ENCODE data around the gene TMEM170B. TPM values are rescaled to one million over a fixed set of nuclear protein-coding genes. Genes with fewer than 3 reads are reported as not detected.

The TMEM170B gene
- total and polyA plus RNA-seq, 2 of the 8 experiments (the other 6 are each of a cell fraction or from before 2014, with no cell fraction given): 0.80 to 4.3 TPM

GRCh38 chr6:11615214-11615602 lies 77.7 kb downstream of the TMEM170B start:
- Histone ChIP-seq H3K56ac (replicated peaks; ENCODE audit: insufficient read length, low read depth, low read length) (no peak overlapping the region), H4K20me1 (replicated peaks in 1 of 2; ENCODE audit: control insufficient read depth in 1 of 2, insufficient read depth in 2 of 2, low read length in 2 of 2) (no peaks in the 10 kb centered on the region), H2AFZ (ENCODE audit: low read length) (no peak overlapping the region), H4K91ac (replicated peaks; ENCODE audit: insufficient read length, low read length) (no peak overlapping the region), H3K79me2 (ENCODE audit: control insufficient read depth in 1 of 2, insufficient read depth in 2 of 2, low read length in 2 of 2) (no peaks in the 10 kb centered on the region), H2BK12ac (ENCODE audit: low read depth, low read length) (no peak overlapping the region), H3K36me3 (ENCODE audit: control insufficient read depth in 2 of 4, insufficient read depth in 4 of 4, low read length in 3 of 4) (no peaks in the 10 kb centered on the region), H2BK20ac (ENCODE audit: low read length) (no peak overlapping the region), H2BK15ac (ENCODE audit: low read length) (no peak overlapping the region), H3K14ac (ENCODE audit: insufficient read length) (no peak overlapping the region), H3K79me1 (ENCODE audit: low read depth, low read length) (no peaks in the 10 kb centered on the region), H3K4me3 (ENCODE audit: extremely low read depth in 1 of 4, insufficient read depth in 2 of 4, low read depth in 3 of 4, low read length in 4 of 4) (no peak overlapping the region), H2AK5ac (ENCODE audit: low read depth, low read length) (no peak overlapping the region), H3K18ac (ENCODE audit: extremely low read depth, low read length) (no peak overlapping the region), H3K27me3 (replicated peaks in 1 of 4; ENCODE audit: control insufficient read depth in 3 of 4, extremely low read depth in 1 of 4, insufficient read depth in 3 of 4, low read length in 3 of 4) (no peaks in the 10 kb centered on the region), H3K9me3 (ENCODE audit: insufficient read depth in 2 of 2, low read depth in 1 of 2, low read length in 1 of 2) (no peaks in the 10 kb centered on the region), H3K27ac (ENCODE audit: low read depth, low read length) (no peak overlapping the region), H3K4me1 (replicated peaks in 1 of 4; ENCODE audit: control insufficient read depth in 3 of 4, insufficient read depth in 4 of 4, low read length in 3 of 4) (no peaks in the 10 kb centered on the region), H4K8ac (ENCODE audit: extremely low read depth, insufficient read depth, low read length) (no peak overlapping the region), H3K23me2 (ENCODE audit: low read depth, low read length) (no peaks in the 10 kb centered on the region), H3K4me2 (ENCODE audit: insufficient read depth in 1 of 2, low read depth in 2 of 2, low read length in 2 of 2) (no peak overlapping the region), H3K4ac (replicated peaks; ENCODE audit: insufficient read length, low read depth, low read length) (no peak overlapping the region), H2BK5ac (ENCODE audit: low read depth, low read length) (no peak overlapping the region), H2BK120ac (replicated peaks; ENCODE audit: low read depth, low read length) (no peak overlapping the region), H3K9ac (replicated peaks in 1 of 4; ENCODE audit: extremely low read depth in 1 of 4, low read depth in 3 of 4, low read length in 3 of 4) (no peak overlapping the region), H4K5ac (ENCODE audit: insufficient read length, low read depth, low read length) (no peak overlapping the region), H3K23ac (ENCODE audit: insufficient read length) (no peak overlapping the region)
- WGBS, 2 experiments (ENCODE audit: extremely low coverage in 1 of 2, insufficient coverage in 1 of 2, insufficient read length in 1 of 2, insufficient replicate concordance in 2 of 2, low coverage in 1 of 2, low lambda C conversion rate in 2 of 2, missing lambda C conversion rate in 1 of 2): 86% methylated on average over 5 of the region's 5 CpGs; no CpG with 5 or more reads in 1 of the 2 experiments
- DNase-seq (ENCODE audit: low read depth in 1 of 2, low spot score in 2 of 2): no peak
- CTCF ChIA-PET (ENCODE audit: partially characterized antibody): interaction anchor here (1.0 to 1.7 kb wide), 6 partner anchors 9 to 53 kb away, joined by 3 to 7 read pairs (median 4); no protein-coding TSS in a partner anchor
- FAIRE-seq: no peak
- no peak for TF ChIP-seq RFX5 (IDR thresholded peaks at IDR 0.05; ENCODE audit: borderline replicate concordance, low read depth, low read length)
- no peak for TF ChIP-seq CTBP2 (IDR thresholded peaks at IDR 0.05; ENCODE audit: borderline replicate concordance, insufficient read depth, insufficient read length, low read length)
- TF ChIP-seq BCL11A (IDR thresholded peaks at IDR 0.05; ENCODE audit: low read depth in 2 of 2, low read length in 2 of 2): no peak
- no peak for TF ChIP-seq SUZ12 (IDR thresholded peaks at IDR 0.05; ENCODE audit: low read length)
- TF ChIP-seq JUND (IDR thresholded peaks at IDR 0.05; ENCODE audit: low read length): no peak
- TF ChIP-seq CHD2 (IDR thresholded peaks at IDR 0.05; ENCODE audit: low read length): no peak
- no peak for TF ChIP-seq EGR1 (IDR thresholded peaks at IDR 0.05; ENCODE audit: borderline replicate concordance, low read depth, low read length)
- TF ChIP-seq RXRA (IDR thresholded peaks at IDR 0.05; ENCODE audit: insufficient read depth, low read depth, low read length): no peak
- TF ChIP-seq EZH2 (IDR thresholded peaks at IDR 0.05; ENCODE audit: low read depth, low read length, severe bottlenecking): no peak
- no peak for TF ChIP-seq KDM4A (IDR thresholded peaks at IDR 0.05; ENCODE audit: low read depth, low read length, severe bottlenecking)
- TF ChIP-seq POLR2A (IDR thresholded peaks at IDR 0.05; ENCODE audit: control extremely low read depth in 1 of 2, low read depth in 2 of 2, low read length in 2 of 2): no peak
- TF ChIP-seq TCF12 (IDR thresholded peaks at IDR 0.05; ENCODE audit: low read depth, low read length): no peak
- TF ChIP-seq SRF (IDR thresholded peaks at IDR 0.05; ENCODE audit: low read depth, low read length): no peak
- no peak for TF ChIP-seq SP1 (IDR thresholded peaks at IDR 0.05; ENCODE audit: low read depth, low read length)
- POLR2A ChIA-PET (ENCODE audit: partially characterized antibody): interaction anchor here (1.2 kb wide), 1 partner anchor 40 kb away, joined by 4 read pairs; no protein-coding TSS in a partner anchor
